GM10266 (cell line): ENCODE measurements around the gene SYNGR2.

ENCODE experiments used
- DNase-seq: peaks from one replicate; pipeline ENCODE4 v3.0.0; 2012; ENCODE audit errors: extremely low spot score
- CTCF ChIP-seq: IDR thresholded peaks from 2 replicates; pipeline ENCODE4 v1.5.1; 2012; ENCODE audit warnings: mild to moderate bottlenecking, low read depth; ENCODE audit not compliant: control insufficient read depth, insufficient read depth; ENCODE audit errors: missing control alignments

Gene SYNGR2

GRCh38 chr17:78173097-78173715 is 4.8 kb downstream of the SYNGR2 start:
- no peak for TF ChIP-seq CTCF
- peak; percentile 75 for DNase-seq

GRCh38 chr17:78174346-78174869 is 6.0 kb downstream of the SYNGR2 start:
- TF ChIP-seq CTCF: peak; percentile 20
- DNase-seq: no peak

GRCh38 chr17:78174870-78175642 is 6.7 kb downstream of the SYNGR2 start:
- peak; percentile 23 for TF ChIP-seq CTCF
- DNase-seq: no peak

- DNase-seq: no peak
- TF ChIP-seq CTCF: no peak
Observed at GRCh38 chr17:78175643-78175981, 7.2 kb downstream of the SYNGR2 start.

- TF ChIP-seq CTCF: peak; percentile 96
Observed at GRCh38 chr17:78176548-78177025, 8.2 kb downstream of the SYNGR2 start.

GRCh38 chr17:78179372-78179771 is 11.0 kb downstream of the SYNGR2 start:
- DNase-seq: no peak
- TF ChIP-seq CTCF: no peak

More at GRCh38 chr17:78176548-78177025, 8.2 kb downstream of the SYNGR2 start:
- peak; percentile 75 for DNase-seq

- no peak for DNase-seq
Observed at GRCh38 chr17:78180083-78180482, 11.7 kb downstream of the SYNGR2 start.

More at GRCh38 chr17:78180083-78180482, 11.7 kb downstream of the SYNGR2 start:
- TF ChIP-seq CTCF: no peak
